Mesothelial cell of epicardium (in vitro differentiated cells): ENCODE results near the gene PROX1. TPM values are rescaled to one million over a fixed set of nuclear protein-coding genes. Genes with fewer than 3 reads are reported as not detected.
"Not testable (repeated sequence)": the region's sequence is repeated elsewhere in the genome, so short reads cannot be mapped to it uniquely, and the experiment has no call there.

Source experiments
- DNase-seq, 2 experiments: peaks; one replicate each; pipeline ENCODE4 v3.0.0; 2021; ENCODE audit warnings: low spot score in 2 of 2; ENCODE audit not compliant: unreplicated experiment in 2 of 2
- H3K27ac Mint-ChIP-seq: 2 replicates; pipeline ENCODE4 v1.8.0; 2021; ENCODE audit warnings: mixed read lengths
- H3K27me3 Mint-ChIP-seq: 2 replicates; pipeline ENCODE4 v1.8.0; 2021; ENCODE audit warnings: low read depth, mixed read lengths
- H3K36me3 Mint-ChIP-seq: 2 replicates; pipeline ENCODE4 v1.8.0; 2021; ENCODE audit warnings: mixed read lengths
- H3K4me1 Mint-ChIP-seq: 2 replicates; pipeline ENCODE4 v1.8.0; 2021; ENCODE audit warnings: mixed read lengths
- H3K4me3 Mint-ChIP-seq: 2 replicates; pipeline ENCODE4 v1.8.0; 2021; ENCODE audit warnings: mild to moderate bottlenecking, moderate library complexity, mixed read lengths
- H3K9me3 Mint-ChIP-seq: 2 replicates; pipeline ENCODE4 v1.8.0; 2021; ENCODE audit warnings: mixed read lengths
- total RNA-seq: library from RNA; stranded (reverse); gene quantifications from 3 replicates; pipeline ENCODE4 v1.2.1, GENCODE V29; 2021
- TF ChIP-seq, protein P1 (sequence below): fragments of 200-600 bp; sonication (generic); IDR thresholded peaks from one replicate; pipeline ENCODE4 v1.5.0; 2021; ENCODE audit warnings: antibody characterized with exemption; ENCODE audit not compliant: unreplicated experiment

PROX1 gene
- total RNA-seq, 1 donor from 2014 or later = 1.4 TPM

DNA sequence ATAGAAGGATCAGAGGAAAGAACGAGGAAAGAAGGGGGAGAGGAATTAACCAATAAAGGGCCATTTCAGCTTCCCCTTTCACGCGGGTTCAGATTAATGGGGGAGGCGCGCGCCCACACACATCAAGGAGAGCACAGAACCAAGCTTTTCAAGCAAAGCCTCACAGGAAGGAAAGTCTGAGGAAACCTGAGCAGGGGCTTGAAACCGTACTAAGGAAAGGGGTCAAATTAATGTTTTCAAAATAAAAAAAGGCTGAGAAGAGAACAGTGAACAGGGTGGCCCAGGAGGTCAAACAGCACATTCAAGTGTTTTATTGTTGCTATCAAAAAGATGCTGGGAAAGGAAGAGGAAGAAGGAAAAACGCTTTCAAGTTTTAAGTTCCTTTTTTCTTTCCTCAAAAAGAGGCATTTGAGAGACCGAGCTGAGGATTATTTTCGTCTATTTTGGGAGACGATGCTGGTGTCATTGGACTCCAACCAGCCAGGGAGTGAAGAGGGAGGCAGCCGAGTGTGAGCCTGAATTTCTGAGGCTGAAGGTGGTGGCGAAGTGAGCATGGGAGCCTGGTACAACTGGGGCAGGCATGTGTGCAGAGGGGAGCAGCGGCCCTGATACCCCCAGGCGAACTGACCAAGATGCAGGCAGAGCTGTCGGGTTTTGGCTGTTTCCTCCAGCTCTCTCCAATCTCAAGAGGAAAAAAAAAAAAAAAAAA, 88.4 kb downstream of the PROX1 start:
- TF ChIP-seq, protein P1, sequence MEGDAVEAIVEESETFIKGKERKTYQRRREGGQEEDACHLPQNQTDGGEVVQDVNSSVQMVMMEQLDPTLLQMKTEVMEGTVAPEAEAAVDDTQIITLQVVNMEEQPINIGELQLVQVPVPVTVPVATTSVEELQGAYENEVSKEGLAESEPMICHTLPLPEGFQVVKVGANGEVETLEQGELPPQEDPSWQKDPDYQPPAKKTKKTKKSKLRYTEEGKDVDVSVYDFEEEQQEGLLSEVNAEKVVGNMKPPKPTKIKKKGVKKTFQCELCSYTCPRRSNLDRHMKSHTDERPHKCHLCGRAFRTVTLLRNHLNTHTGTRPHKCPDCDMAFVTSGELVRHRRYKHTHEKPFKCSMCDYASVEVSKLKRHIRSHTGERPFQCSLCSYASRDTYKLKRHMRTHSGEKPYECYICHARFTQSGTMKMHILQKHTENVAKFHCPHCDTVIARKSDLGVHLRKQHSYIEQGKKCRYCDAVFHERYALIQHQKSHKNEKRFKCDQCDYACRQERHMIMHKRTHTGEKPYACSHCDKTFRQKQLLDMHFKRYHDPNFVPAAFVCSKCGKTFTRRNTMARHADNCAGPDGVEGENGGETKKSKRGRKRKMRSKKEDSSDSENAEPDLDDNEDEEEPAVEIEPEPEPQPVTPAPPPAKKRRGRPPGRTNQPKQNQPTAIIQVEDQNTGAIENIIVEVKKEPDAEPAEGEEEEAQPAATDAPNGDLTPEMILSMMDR = no peak
- no peaks in the 10 kb centered on the region for H3K36me3 Mint-ChIP-seq
- DNase-seq = no peak
- no peak overlapping the region for H3K27ac Mint-ChIP-seq
- H3K9me3 Mint-ChIP-seq = no peaks in the 10 kb centered on the region
- peaks cover 19% of the 10 kb centered on the region for H3K4me1 Mint-ChIP-seq
- H3K27me3 Mint-ChIP-seq = peaks cover 80% of the 10 kb centered on the region
- no peak overlapping the region for H3K4me3 Mint-ChIP-seq

DNA sequence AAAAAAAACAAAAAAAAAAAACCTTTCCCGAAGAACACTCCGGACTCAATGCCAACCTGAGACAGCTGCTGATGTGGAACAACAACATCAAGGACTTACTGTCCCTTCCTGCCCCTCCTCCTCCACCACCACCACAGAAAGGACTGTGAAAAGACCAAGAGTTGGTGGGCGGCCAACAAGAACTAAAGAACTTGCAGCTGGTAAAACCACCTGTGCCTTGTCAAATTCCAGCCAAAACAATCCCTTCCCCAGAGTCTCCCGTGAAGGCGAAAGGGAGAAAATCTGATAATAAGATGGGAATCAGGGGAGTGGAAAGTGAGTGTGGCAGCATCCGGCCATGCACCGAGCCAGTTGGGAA, 88.9 kb downstream of the PROX1 start:
- H3K27ac Mint-ChIP-seq = no peak overlapping the region
- no peaks in the 10 kb centered on the region for H3K36me3 Mint-ChIP-seq
- TF ChIP-seq, protein P1 = no peak
- no peak for DNase-seq
- H3K9me3 Mint-ChIP-seq = no peaks in the 10 kb centered on the region
- H3K27me3 Mint-ChIP-seq = peaks cover 75% of the 10 kb centered on the region
- H3K4me3 Mint-ChIP-seq = no peak overlapping the region
- peaks cover 19% of the 10 kb centered on the region for H3K4me1 Mint-ChIP-seq

DNA sequence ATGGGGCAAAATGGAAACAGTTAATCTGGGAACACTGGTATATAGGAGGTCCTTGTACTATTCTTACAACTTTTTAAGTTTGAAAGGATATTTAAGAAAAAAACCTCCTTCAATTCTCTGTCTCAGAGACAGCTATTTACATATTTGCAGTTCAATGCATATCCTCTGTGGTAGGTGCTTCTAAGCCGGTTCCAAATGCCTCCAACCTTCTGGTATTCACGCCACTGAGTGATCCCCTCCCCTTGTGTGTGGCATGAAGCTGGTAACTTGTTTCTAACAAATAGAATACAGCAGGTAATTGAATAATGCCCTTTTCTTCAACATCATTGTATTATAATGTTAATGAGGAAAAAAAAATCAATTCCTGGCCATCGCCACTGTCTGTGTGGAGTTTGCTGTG, 91.2 kb downstream of the PROX1 start:
- Mint-ChIP-seq H3K4me3 (no peak overlapping the region), H3K27me3 (peaks cover 59% of the 10 kb centered on the region), H3K36me3 (no peaks in the 10 kb centered on the region), H3K9me3 (peaks cover 3% of the 10 kb centered on the region), H3K4me1 (peaks cover 15% of the 10 kb centered on the region), H3K27ac (no peak overlapping the region)
- no peak for DNase-seq
- TF ChIP-seq, protein P1 = no peak

DNA sequence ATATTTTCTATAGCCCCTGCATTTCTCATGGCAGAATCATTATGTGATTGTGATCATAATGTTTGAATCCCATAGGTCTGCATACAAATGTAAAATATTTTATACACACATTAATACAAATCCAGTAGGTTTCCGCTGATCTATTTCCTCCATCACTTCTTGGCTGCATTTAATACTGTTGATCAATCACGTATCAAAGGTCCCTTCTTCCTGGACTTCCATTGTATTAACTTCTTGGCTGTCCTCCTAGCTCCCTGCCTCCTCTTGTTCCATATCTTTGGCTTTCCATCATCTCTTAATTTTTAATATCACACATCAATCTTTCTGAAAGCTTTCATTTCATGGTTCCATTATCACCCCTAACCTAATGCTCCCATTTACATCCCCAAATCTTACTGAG, 97.6 kb downstream of the PROX1 start:
- TF ChIP-seq, protein P1 = no peak
- Mint-ChIP-seq H3K27me3 (peaks cover 20% of the 10 kb centered on the region), H3K36me3 (no peaks in the 10 kb centered on the region), H3K4me3 (no peak overlapping the region), H3K4me1 (no peaks in the 10 kb centered on the region), H3K9me3 (peaks cover 18% of the 10 kb centered on the region), H3K27ac (no peak overlapping the region)
- DNase-seq = no peak

DNA sequence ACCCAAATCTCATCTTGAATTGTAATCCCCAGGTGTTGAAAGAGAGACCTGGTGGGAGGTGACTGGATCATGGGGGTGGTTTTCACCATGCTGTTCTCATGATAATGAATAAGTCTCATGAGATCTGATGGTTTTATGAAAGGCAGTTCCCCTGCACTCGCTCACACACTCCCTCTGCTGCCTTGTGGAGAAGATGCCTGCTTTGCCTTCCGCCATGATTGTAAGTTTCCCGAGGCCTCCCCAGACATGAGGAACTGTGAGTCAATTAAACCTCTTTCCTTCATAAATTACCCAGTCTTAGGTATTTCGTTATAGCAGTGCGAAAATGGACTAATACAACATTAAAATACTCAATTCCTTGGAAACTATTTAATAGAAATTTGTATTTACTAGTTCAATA, 99.2 kb downstream of the PROX1 start:
- Mint-ChIP-seq H3K4me3 (no peak overlapping the region), H3K9me3 (peaks cover 18% of the 10 kb centered on the region), H3K27ac (no peak overlapping the region), H3K4me1 (no peaks in the 10 kb centered on the region), H3K27me3 (peaks cover 23% of the 10 kb centered on the region), H3K36me3 (no peaks in the 10 kb centered on the region)
- TF ChIP-seq, protein P1 = no peak
- no peak for DNase-seq

DNA sequence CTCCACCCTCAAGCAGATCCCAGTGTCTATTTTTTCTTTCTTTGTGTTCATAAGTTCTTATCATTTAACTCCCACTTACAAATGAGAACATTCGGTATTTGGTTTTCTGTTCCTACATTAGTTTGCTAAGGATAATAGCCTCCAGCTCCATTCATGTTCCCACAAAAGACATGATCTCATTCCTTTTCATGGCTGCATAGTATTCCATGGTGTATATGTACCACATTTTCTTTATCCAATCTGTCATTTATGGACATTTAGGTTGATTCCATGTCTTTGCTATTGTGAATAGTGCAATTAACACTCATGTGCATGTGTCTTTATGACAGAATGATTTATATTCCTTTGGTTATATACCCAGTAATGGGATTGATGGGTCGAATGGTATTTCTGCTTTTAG, 101.2 kb downstream of the PROX1 start:
- H3K4me3 Mint-ChIP-seq, H3K27ac Mint-ChIP-seq, H3K36me3 Mint-ChIP-seq, H3K4me1 Mint-ChIP-seq, DNase-seq: not testable (repeated sequence)
- Mint-ChIP-seq H3K27me3 (peaks cover 20% of the 10 kb centered on the region), H3K9me3 (peaks cover 18% of the 10 kb centered on the region)
